Mucosa of descending colon (tissue), 3 donors: ENCODE measurements around the gene PEX19. TPM values are rescaled to one million over a fixed set of nuclear protein-coding genes. Genes with fewer than 3 reads are reported as not detected.

ENCODE experiments used
- ATAC-seq: fragments of 200-7000 bp; cut with Tn5 transposase; one replicate; pipeline ENCODE4 v1.9.1; 2020; ENCODE audit warnings: mild to moderate bottlenecking, moderate library complexity
- DNase-seq, 3 donors: peaks; one replicate each; pipeline ENCODE4 v3.0.0-alpha.2; 2020
- H3K36me3 ChIP-seq: fragments of 200-600 bp; one replicate; pipeline ENCODE4 v1.8.0; 2021; ENCODE audit warnings: low read depth, mild to moderate bottlenecking
- H3K4me1 ChIP-seq: fragments of 200-600 bp; one replicate; pipeline ENCODE4 v1.8.0; 2021; ENCODE audit warnings: low read depth, mild to moderate bottlenecking
- H3K4me3 ChIP-seq: fragments of 200-600 bp; one replicate; pipeline ENCODE4 v1.8.0; 2021; ENCODE audit warnings: mild to moderate bottlenecking
- H3K9me3 ChIP-seq: fragments of 200-600 bp; one replicate; pipeline ENCODE4 v1.8.0; 2021; ENCODE audit warnings: mild to moderate bottlenecking
- CTCF ChIP-seq: fragments of 200-600 bp; IDR thresholded peaks from one replicate; pipeline ENCODE4 v1.8.0; 2022; ENCODE audit warnings: antibody characterized with exemption, mild to moderate bottlenecking
- intact Hi-C, 2 donors: fragments of 100-400 bp; cut with DNase I in 1 of 2; cut with micrococcal nuclease in 1 of 2; formaldehyde crosslinking; loops; one replicate each; pipeline versions ENCODE4 v1.11.0 to v1.11.1; 2022; cut with DNase I, micrococcal nuclease
- total RNA-seq, 3 donors: library from RNA; stranded (reverse); fragmentation: NEBNext Ultra II Directional in 2 of 3; extraction: Animal tissue kit (Norgen Biotek cat#: 25700) in 2 of 3; gene quantifications; one replicate each; pipeline versions ENCODE4 v1.2.1 to v1.2.4, GENCODE V29; 2021 to 2023
- donor health status: DM: no; HTN: no; CAD: no; lungs with moderate emphysema.
- donor health status: DM: no; HTN: no; CAD: no.
- donor health status: DM: no; HTN: yes; CAD: no.

The PEX19 gene
- total RNA-seq, 3 donors from 2014 or later = 53.7 to 82.0 (median 76.3) TPM

GRCh38 chr1:160255781-160256300 is 29.1 kb downstream of the PEX19 start:
- DNase-seq = no peak
- ATAC-seq = no peak
- H3K4me1 ChIP-seq = no peaks in the 10 kb centered on the region
- H3K36me3 ChIP-seq = no peaks in the 10 kb centered on the region
- H3K9me3 ChIP-seq = no peaks in the 10 kb centered on the region
- TF ChIP-seq CTCF = no peak
- no peak overlapping the region for H3K4me3 ChIP-seq
- intact Hi-C loops = no loop called here

GRCh38 chr1:160251687-160252526 is 33.0 kb downstream of the PEX19 start:
- H3K4me1 ChIP-seq = no peaks in the 10 kb centered on the region
- TF ChIP-seq CTCF = no peak
- no peak overlapping the region for H3K4me3 ChIP-seq
- ATAC-seq (peak; percentile 96), DNase-seq (peak in 2 of 3 donors; percentile 33 to 75)
- intact Hi-C loops = no loop called here
- no peaks in the 10 kb centered on the region for H3K9me3 ChIP-seq
- H3K36me3 ChIP-seq = no peaks in the 10 kb centered on the region

- no peak for ATAC-seq
- Histone ChIP-seq H3K9me3 (no peaks in the 10 kb centered on the region), H3K4me3 (no peak overlapping the region), H3K4me1 (no peaks in the 10 kb centered on the region), H3K36me3 (no peaks in the 10 kb centered on the region)
- no peak for DNase-seq
- intact Hi-C loops = no loop called here
- TF ChIP-seq CTCF = no peak
Measured at GRCh38 chr1:160251011-160251410, 33.9 kb downstream of the PEX19 start.

- DNase-seq (no peak), ATAC-seq (no peak)
- TF ChIP-seq CTCF = no peak
- intact Hi-C loops = no loop called here
- Histone ChIP-seq H3K9me3 (no peaks in the 10 kb centered on the region), H3K36me3 (no peaks in the 10 kb centered on the region), H3K4me1 (no peaks in the 10 kb centered on the region), H3K4me3 (no peak overlapping the region)
Measured at GRCh38 chr1:160247053-160247452, 37.9 kb downstream of the PEX19 start.

- TF ChIP-seq CTCF = no peak
- no peaks in the 10 kb centered on the region for H3K36me3 ChIP-seq
- no peaks in the 10 kb centered on the region for H3K9me3 ChIP-seq
- no peak overlapping the region for H3K4me3 ChIP-seq
- intact Hi-C loops = no loop called here
- no peak for ATAC-seq
- H3K4me1 ChIP-seq = no peaks in the 10 kb centered on the region
- no peak for DNase-seq
Measured at GRCh38 chr1:160245434-160245833, 39.5 kb downstream of the PEX19 start.
